ENCODE results near the gene FCER2. TPM values are rescaled to one million over a fixed set of nuclear protein-coding genes. Genes with fewer than 3 reads are reported as not detected.

Gene FCER2
- total RNA-seq = not detected in 2 replicates
- long read RNA-seq = 0 reads

- no peak for TF ChIP-seq CTCF (IDR thresholded peaks at IDR 0.05)
- peaks cover 12% of the 10 kb centered on the region for H3K27me3 Mint-ChIP-seq (ENCODE audit: unreplicated experiment)
- no peak within 1 kb of the TSS for H3K27ac Mint-ChIP-seq (ENCODE audit: unreplicated experiment)
These were observed at the start of gene FCER2 for GRCh38 chr19:7701654-7702457. Gene FCER2, minus strand, starts transcription at chr19:7702131. Its CDS starts 2,371 bp downstream, at chr19:7699760.

GRCh38 chr19:7751157-7751783 is 49.3 kb upstream of the FCER2 start:
- H3K36me3 Mint-ChIP-seq (ENCODE audit: unreplicated experiment) = no peaks in the 10 kb centered on the region
- no peak overlapping the region for H3K27ac Mint-ChIP-seq (ENCODE audit: unreplicated experiment)
- H3K9me3 Mint-ChIP-seq (ENCODE audit: unreplicated experiment) = peaks cover 12% of the 10 kb centered on the region
- H3K4me1 Mint-ChIP-seq (ENCODE audit: unreplicated experiment) = no peaks in the 10 kb centered on the region
- H3K4me3 Mint-ChIP-seq (ENCODE audit: unreplicated experiment) = no peak overlapping the region
- H3K27me3 Mint-ChIP-seq (ENCODE audit: unreplicated experiment) = peaks cover 10% of the 10 kb centered on the region
- TF ChIP-seq CTCF (IDR thresholded peaks at IDR 0.05) = no peak
- no peak for DNase-seq (ENCODE audit: extremely low spot score, unreplicated experiment)

More at GRCh38 chr19:7701654-7702457, at the start of gene FCER2:
- H3K4me1 Mint-ChIP-seq (ENCODE audit: unreplicated experiment) = no peaks in the 10 kb centered on the region
- H3K4me3 Mint-ChIP-seq (ENCODE audit: unreplicated experiment) = no peak within 1 kb of the TSS
- no peak for DNase-seq (ENCODE audit: extremely low spot score, unreplicated experiment)
- H3K36me3 Mint-ChIP-seq (ENCODE audit: unreplicated experiment) = no peaks in the 10 kb centered on the region
- no peaks in the 10 kb centered on the region for H3K9me3 Mint-ChIP-seq (ENCODE audit: unreplicated experiment)

GRCh38 chr19:7748756-7749155 is 46.8 kb upstream of the FCER2 start:
- no peak for TF ChIP-seq CTCF (IDR thresholded peaks at IDR 0.05)
- Mint-ChIP-seq H3K27ac (ENCODE audit: unreplicated experiment) (no peak overlapping the region), H3K4me3 (ENCODE audit: unreplicated experiment) (no peak overlapping the region), H3K9me3 (ENCODE audit: unreplicated experiment) (no peaks in the 10 kb centered on the region), H3K27me3 (ENCODE audit: unreplicated experiment) (peaks cover 8% of the 10 kb centered on the region), H3K36me3 (ENCODE audit: unreplicated experiment) (no peaks in the 10 kb centered on the region), H3K4me1 (ENCODE audit: unreplicated experiment) (no peaks in the 10 kb centered on the region)
- DNase-seq (ENCODE audit: extremely low spot score, unreplicated experiment) = no peak

GRCh38 chr19:7748171-7748570 is 46.2 kb upstream of the FCER2 start:
- H3K4me3 Mint-ChIP-seq (ENCODE audit: unreplicated experiment) = no peak overlapping the region

More at GRCh38 chr19:7748171-7748570, 46.2 kb upstream of the FCER2 start:
- H3K27ac Mint-ChIP-seq (ENCODE audit: unreplicated experiment) = no peak overlapping the region
- no peak for TF ChIP-seq CTCF (IDR thresholded peaks at IDR 0.05)
- H3K36me3 Mint-ChIP-seq (ENCODE audit: unreplicated experiment) = no peaks in the 10 kb centered on the region
- no peak for DNase-seq (ENCODE audit: extremely low spot score, unreplicated experiment)
- H3K4me1 Mint-ChIP-seq (ENCODE audit: unreplicated experiment) = no peaks in the 10 kb centered on the region
- peaks cover 8% of the 10 kb centered on the region for H3K27me3 Mint-ChIP-seq (ENCODE audit: unreplicated experiment)
- H3K9me3 Mint-ChIP-seq (ENCODE audit: unreplicated experiment) = no peaks in the 10 kb centered on the region

Data from osteocyte (in vitro differentiated cells).